ENCODE measurements around the gene ALOX5.
A peak's percentile ranks its signal among the peaks of the same experiment; 100 is the strongest.
"Not testable (repeated sequence)": the region's sequence is repeated elsewhere in the genome, so short reads cannot be mapped to it uniquely, and the experiment has no call there.

ALOX5 gene

GRCh38 chr10:45373576-45374349 is at the start of gene ALOX5:
Gene ALOX5, plus strand, starts transcription at chr10:45374216. Its CDS starts 64 bp downstream, at chr10:45374280.
- DNase-seq, result peak; percentile 63

- DNase-seq, result no peak
Measured at GRCh38 chr10:45325116-45325515, 48.9 kb upstream of the ALOX5 start.

- DNase-seq, result not testable (repeated sequence)
Measured at GRCh38 chr10:45326864-45327263, 47.2 kb upstream of the ALOX5 start.

- DNase-seq, result not testable (repeated sequence)
Measured at GRCh38 chr10:45331824-45332223, 42.2 kb upstream of the ALOX5 start.

DNA sequence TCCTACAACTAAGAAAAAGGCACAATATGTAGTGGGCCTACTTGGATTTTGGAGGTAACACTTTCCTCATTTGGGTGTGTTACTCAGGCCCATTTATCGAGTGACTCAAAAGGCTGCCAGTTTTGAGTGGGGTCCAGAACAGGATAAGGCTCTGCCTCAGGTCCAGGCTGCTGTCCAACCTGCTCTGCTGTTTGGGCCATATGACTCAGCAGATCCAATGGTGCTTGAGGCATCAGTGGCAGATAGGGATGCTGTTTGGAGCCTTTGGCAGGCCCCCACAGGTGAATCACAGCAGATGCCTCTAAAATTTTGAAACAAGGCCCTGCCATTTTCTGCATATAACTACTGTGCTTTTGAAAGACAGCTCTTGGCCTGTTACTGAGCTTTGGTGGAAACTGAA is 34.1 kb upstream of the ALOX5 start:
- no peak for DNase-seq

- not testable (repeated sequence) for DNase-seq
Measured at GRCh38 chr10:45340420-45340819, 33.6 kb upstream of the ALOX5 start.

- DNase-seq, result not testable (repeated sequence)
Measured at GRCh38 chr10:45346652-45347335, 27.2 kb upstream of the ALOX5 start.

DNA sequence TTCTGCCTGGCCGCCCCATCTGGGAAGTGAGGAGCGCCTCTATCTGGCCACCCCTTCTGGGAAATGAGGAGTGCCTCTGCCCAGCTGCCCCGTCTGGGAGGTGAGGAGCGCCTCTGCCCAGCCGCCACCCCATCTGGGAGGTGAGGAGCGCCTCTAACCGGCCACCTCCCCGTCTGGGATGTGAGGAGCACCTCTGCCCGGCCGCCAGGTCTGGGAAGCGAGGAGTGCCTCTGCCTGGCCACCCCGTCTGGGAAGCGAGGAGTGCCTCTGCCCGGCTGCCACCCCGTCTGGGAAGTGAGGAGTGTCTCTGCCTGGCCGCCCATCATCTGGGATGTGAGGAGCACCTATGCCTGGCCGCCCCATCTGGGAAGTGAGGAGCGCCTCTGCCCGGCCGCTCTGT is 26.6 kb upstream of the ALOX5 start:
- DNase-seq, result not testable (repeated sequence)

- DNase-seq, result not testable (repeated sequence)
Measured at GRCh38 chr10:45348196-45348765, 25.7 kb upstream of the ALOX5 start.

- DNase-seq, result no peak
Measured at GRCh38 chr10:45353186-45353585, 20.8 kb upstream of the ALOX5 start.

DNA sequence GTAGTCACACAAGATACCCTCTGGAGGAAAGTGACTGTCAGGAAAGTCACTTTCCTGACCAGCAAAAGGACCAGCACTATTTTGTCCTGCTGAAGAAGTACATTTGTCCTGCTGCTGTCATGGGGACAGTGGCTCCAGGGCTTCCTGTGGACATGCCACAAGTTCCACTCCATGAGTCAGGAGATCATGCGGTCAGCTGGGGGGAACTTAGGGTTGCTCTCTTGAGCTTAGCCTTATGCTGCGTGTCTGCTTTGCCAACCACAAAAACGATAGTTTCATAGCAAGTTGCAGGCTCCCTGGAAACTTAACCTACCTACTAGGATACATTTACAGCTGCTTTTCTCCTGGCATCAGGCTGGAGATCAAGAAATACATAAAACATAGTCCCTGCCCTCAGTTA is 19.8 kb upstream of the ALOX5 start:
- DNase-seq, result no peak

- no peak for DNase-seq
Measured at GRCh38 chr10:45355494-45355893, 18.5 kb upstream of the ALOX5 start.

DNA sequence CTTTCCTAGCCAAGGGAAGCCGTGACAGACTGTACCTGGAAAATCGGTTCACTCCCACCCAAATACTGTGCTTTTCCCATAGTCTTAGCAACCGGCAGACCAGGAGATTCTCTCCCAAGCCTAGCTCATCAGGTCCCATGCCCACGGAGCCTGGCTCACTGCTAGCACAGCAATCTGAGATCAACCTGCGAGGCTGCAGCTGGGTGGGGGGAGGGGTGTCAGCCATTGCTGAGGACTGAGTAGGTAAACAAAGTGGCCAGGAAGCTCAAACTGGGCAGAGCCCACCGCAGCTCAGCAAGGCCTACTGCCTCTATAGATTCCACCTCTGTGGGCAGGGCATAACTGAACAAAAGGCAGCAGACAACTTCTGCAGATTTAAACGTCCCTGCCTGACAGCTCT is 15.1 kb upstream of the ALOX5 start:
- DNase-seq, result not testable (repeated sequence)

DNA sequence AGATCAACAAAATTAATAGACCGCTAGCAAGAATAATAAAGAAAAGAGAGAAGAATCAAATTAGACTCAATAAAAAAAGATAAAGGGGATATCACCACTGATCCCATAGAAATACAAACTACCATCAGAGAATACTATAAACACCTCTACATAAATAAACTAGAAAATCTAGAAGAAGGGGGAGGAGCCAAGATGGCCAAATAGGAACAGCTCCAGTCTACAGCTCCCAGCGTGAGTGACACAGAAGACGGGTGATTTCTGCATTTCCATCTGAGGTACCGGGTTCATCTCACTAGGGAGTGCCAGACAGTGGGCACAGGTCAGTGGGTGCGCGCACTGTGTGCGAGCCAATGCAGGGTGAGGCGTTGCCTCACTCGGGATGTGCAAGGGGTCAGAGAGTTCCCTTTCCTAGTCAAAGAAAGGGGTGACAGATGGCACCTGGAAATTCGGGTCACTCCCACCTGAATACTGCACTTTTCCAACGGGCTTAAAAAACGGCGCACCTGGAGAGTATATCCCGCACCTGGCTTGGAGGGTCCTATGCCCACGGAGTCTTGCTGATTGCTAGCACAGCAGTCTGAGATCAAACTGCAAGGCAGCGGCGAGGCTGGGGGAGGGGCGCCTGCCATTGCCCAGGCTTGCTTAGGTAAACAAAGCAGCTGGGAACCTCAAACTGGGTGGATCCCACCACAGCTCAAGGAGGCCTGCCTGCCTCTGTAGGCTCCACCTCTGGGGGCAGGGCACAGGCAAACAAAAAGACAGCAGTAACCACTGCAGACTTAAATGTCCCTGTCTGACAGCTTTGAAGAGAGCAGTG is 11.8 kb upstream of the ALOX5 start:
- not testable (repeated sequence) for DNase-seq

DNA sequence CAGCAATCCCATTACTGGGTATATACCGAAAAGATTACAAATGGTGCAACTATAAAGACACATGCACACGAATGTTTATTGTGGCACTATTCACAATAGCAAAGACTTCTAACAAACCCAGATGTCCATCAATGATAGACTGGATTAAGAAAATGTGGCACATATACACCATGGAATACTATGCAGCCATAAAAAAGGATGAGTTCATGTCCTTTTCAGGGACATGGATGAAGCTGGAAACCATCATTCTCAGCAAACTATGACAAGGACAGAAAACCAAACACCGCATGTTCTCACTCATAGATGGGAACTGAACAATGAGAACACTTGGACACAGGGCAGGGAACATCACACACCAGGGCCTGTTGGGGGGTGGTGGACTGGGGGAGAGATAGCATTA is 6.4 kb upstream of the ALOX5 start:
- DNase-seq, result not testable (repeated sequence)

- DNase-seq, result no peak
Measured at GRCh38 chr10:45368181-45368580, 5.8 kb upstream of the ALOX5 start.

DNA sequence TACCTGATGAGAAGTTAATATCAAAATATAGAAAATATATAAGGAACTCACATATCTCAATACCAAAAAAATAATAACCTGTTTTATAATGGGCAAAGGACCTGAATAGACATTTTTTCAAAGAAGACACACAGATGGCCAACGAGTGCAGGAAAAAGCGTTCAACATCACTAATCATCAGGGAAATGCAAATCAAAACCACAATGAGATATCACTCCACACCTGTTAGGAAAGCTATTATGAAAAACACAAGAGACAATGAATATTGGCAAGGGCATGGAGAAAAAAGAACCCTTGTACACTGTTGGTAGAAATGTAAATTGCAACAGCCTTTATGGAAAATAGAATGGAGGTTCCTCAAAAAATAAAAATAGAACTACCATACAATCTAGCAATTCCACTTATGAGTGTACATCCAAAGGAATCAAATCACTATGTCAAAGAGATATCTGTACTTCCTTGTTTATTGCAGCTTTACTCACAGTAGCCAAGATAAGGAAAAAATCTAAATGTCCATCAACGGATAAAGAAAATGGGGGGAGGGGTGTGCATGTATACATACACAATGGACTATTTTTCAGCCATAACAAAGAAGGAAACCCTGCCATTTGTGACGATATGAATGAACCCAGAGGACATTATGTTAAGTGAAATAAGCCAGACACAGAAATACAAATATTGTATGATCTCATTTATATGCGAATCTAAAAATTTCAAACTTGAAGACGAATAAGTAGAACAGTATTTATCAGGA is 3.6 kb upstream of the ALOX5 start:
- no peak for DNase-seq

GRCh38 chr10:45371560-45371959 is 2.5 kb upstream of the ALOX5 start:
- no peak for DNase-seq

GRCh38 chr10:45372251-45372951 is 1.6 kb upstream of the ALOX5 start:
- DNase-seq, result no peak

- DNase-seq, result peak; percentile 39
Measured at GRCh38 chr10:45373003-45373575, 927 bp upstream of the ALOX5 start.

- no peak for DNase-seq
Measured at GRCh38 chr10:45374350-45375052, 485 bp downstream of the ALOX5 start.

Measured in CD4-positive, alpha-beta T cell treated with Interleukin-17A for 4 hours (primary cell).